ENCODE data around the gene AK8. TPM values are rescaled to one million over a fixed set of nuclear protein-coding genes. Genes with fewer than 3 reads are reported as not detected.

The AK8 gene
- total and polyA plus RNA-seq, 3 donors from 2014 or later, result 15.0 to 54.8 (median 15.1) TPM

- DNase-seq, result no peak
- H3K27ac ChIP-seq, result no peak overlapping the region
- no peaks in the 10 kb centered on the region for H3K9me3 ChIP-seq
- TF ChIP-seq CTCF (IDR thresholded peaks at IDR 0.05) (no peak), POLR2A (IDR thresholded peaks at IDR 0.05) (no peak)
- no peak overlapping the region for H3K4me3 ChIP-seq
- intact Hi-C loops (cut with DNase I; ENCODE audit: low total_unique reads), result no loop called here
- no peaks in the 10 kb centered on the region for H3K36me3 ChIP-seq (ENCODE audit: low read depth, missing control alignments)
- 44 to 63% methylated on average over 2 of the region's 2 CpGs for WGBS, 2 donors
- H3K27me3 ChIP-seq, result no peaks in the 10 kb centered on the region
- H3K4me1 ChIP-seq, result no peaks in the 10 kb centered on the region
These were observed 183.9 kb downstream of the AK8 start for GRCh38 chr9:132694144-132694543.

- Histone ChIP-seq H3K36me3 (ENCODE audit: low read depth, missing control alignments) (no peaks in the 10 kb centered on the region), H3K4me1 (no peaks in the 10 kb centered on the region), H3K9me3 (no peaks in the 10 kb centered on the region), H3K4me3 (no peak overlapping the region), H3K27ac (no peak overlapping the region), H3K27me3 (no peaks in the 10 kb centered on the region)
- WGBS, 2 donors, result 71 to 80% methylated on average over 1 of the region's 1 CpG
- DNase-seq, result no peak
- no peak for TF ChIP-seq POLR2A (IDR thresholded peaks at IDR 0.05)
- no peak for TF ChIP-seq CTCF (IDR thresholded peaks at IDR 0.05)
- intact Hi-C loops (cut with DNase I; ENCODE audit: low total_unique reads), result no loop called here
These were observed 187.4 kb downstream of the AK8 start for GRCh38 chr9:132690696-132691095.

GRCh38 chr9:132683873-132684272 is 194.2 kb downstream of the AK8 start:
- H3K4me1 ChIP-seq, result no peaks in the 10 kb centered on the region
- TF ChIP-seq POLR2A (IDR thresholded peaks at IDR 0.05), result no peak
- TF ChIP-seq CTCF (IDR thresholded peaks at IDR 0.05), result no peak
- no peaks in the 10 kb centered on the region for H3K9me3 ChIP-seq
- H3K27ac ChIP-seq, result no peak overlapping the region
- H3K4me3 ChIP-seq, result no peak overlapping the region
- no peaks in the 10 kb centered on the region for H3K36me3 ChIP-seq (ENCODE audit: low read depth, missing control alignments)
- no peaks in the 10 kb centered on the region for H3K27me3 ChIP-seq
- 82 to 100% methylated on average over 1 of the region's 1 CpG for WGBS, 2 donors
- intact Hi-C loops (cut with DNase I; ENCODE audit: low total_unique reads), result no loop called here
- DNase-seq, result no peak

GRCh38 chr9:132681561-132681960 is 196.5 kb downstream of the AK8 start:
- intact Hi-C loops (cut with DNase I; ENCODE audit: low total_unique reads), result no loop called here
- TF ChIP-seq POLR2A (IDR thresholded peaks at IDR 0.05) (no peak), CTCF (IDR thresholded peaks at IDR 0.05) (no peak)
- H3K27ac ChIP-seq, result no peak overlapping the region
- no peaks in the 10 kb centered on the region for H3K4me1 ChIP-seq
- no peak overlapping the region for H3K4me3 ChIP-seq
- H3K27me3 ChIP-seq, result no peaks in the 10 kb centered on the region
- H3K9me3 ChIP-seq, result no peaks in the 10 kb centered on the region
- no peaks in the 10 kb centered on the region for H3K36me3 ChIP-seq (ENCODE audit: low read depth, missing control alignments)
- no peak for DNase-seq
- WGBS, 2 donors, result 77 to 90% methylated on average over 5 of the region's 5 CpGs

GRCh38 chr9:132679946-132680625 is 198.0 kb downstream of the AK8 start:
- Histone ChIP-seq H3K4me3 (no peak overlapping the region), H3K9me3 (no peaks in the 10 kb centered on the region), H3K27me3 (no peaks in the 10 kb centered on the region), H3K27ac (no peak overlapping the region), H3K4me1 (no peaks in the 10 kb centered on the region), H3K36me3 (ENCODE audit: low read depth, missing control alignments) (no peaks in the 10 kb centered on the region)
- intact Hi-C loops (cut with DNase I; ENCODE audit: low total_unique reads), result no loop called here
- TF ChIP-seq POLR2A (IDR thresholded peaks at IDR 0.05) (no peak), CTCF (IDR thresholded peaks at IDR 0.05) (no peak)
- 62 to 83% methylated on average over 3 of the region's 3 CpGs for WGBS, 2 donors
- no peak for DNase-seq
